SJSA1 (cell line): ENCODE measurements around the gene DUSP22. TPM values are rescaled to one million over a fixed set of nuclear protein-coding genes. Genes with fewer than 3 reads are reported as not detected.
"Not testable (repeated sequence)": the region's sequence is repeated elsewhere in the genome, so short reads cannot be mapped to it uniquely, and the experiment has no call there.

ENCODE experiments used
- DNase-seq, 2 experiments: peaks; one replicate each; pipeline ENCODE4 v3.0.0-alpha.2; 2015 to 2020; ENCODE audit warnings: low spot score in 2 of 2, low read depth in 1 of 2
- H3K27ac ChIP-seq: fragments of 250-450 bp; sonication (Bioruptor Pico); 2 replicates; pipeline ENCODE4 v1.5.1; 2020; ENCODE audit warnings: mild to moderate bottlenecking, moderate library complexity
- H3K27me3 ChIP-seq: fragments of 250-450 bp; sonication (Bioruptor Pico); replicated peaks from 2 replicates; pipeline ENCODE4 v1.5.1; 2020; ENCODE audit warnings: mild to moderate bottlenecking, moderate library complexity
- H3K36me3 ChIP-seq: fragments of 250-450 bp; sonication (Bioruptor Pico); 2 replicates; pipeline ENCODE4 v1.5.1; 2020; ENCODE audit warnings: mild to moderate bottlenecking
- H3K4me1 ChIP-seq: fragments of 250-450 bp; sonication (Bioruptor Pico); replicated peaks from 2 replicates; pipeline ENCODE4 v1.6.1; 2021; ENCODE audit warnings: mild to moderate bottlenecking
- H3K4me3 ChIP-seq: fragments of 250-450 bp; sonication (Bioruptor Pico); 2 replicates; pipeline ENCODE4 v1.5.1; 2020; ENCODE audit warnings: mild to moderate bottlenecking
- H3K9me3 ChIP-seq: fragments of 250-450 bp; sonication (Bioruptor Pico); replicated peaks from 2 replicates; pipeline ENCODE4 v1.5.1; 2020; ENCODE audit warnings: mild to moderate bottlenecking
- total RNA-seq: library from RNA; depleted of rRNA; stranded (reverse); fragments of >200 nt; shearing (Covaris generic); gene quantifications from 2 replicates; pipeline ENCODE4 v1.2.3, GENCODE V29; 2014; rRNA removed

Gene DUSP22, protein sequence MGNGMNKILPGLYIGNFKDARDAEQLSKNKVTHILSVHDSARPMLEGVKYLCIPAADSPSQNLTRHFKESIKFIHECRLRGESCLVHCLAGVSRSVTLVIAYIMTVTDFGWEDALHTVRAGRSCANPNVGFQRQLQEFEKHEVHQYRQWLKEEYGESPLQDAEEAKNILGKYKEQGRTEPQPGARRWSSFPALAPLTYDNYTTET
- total RNA-seq: 13.2 and 17.8 TPM in 2 replicates

- peak; percentile 82 to 89 for DNase-seq
- Histone ChIP-seq H3K4me3 (peak within 1 kb of the TSS; percentile 90), H3K9me3 (peaks cover 3% of the 10 kb centered on the region; the same call in 1 of the 2 replicates), H3K27me3 (no peaks in the 10 kb centered on the region; the same call in 1 of the 2 replicates), H3K36me3 (0 out of 2 replicates have a peak, but pooled peaks cover 2% of the 10 kb centered on the region), H3K27ac (peak within 1 kb of the TSS; percentile 70), H3K4me1 (peaks cover 13% of the 10 kb centered on the region)
Observed at GRCh38 chr6:291697-292505, at the start of gene DUSP22. TSS of gene DUSP22 (plus strand) at chr6:292487. CDS start at chr6:292540, 53 bp downstream.

DNA sequence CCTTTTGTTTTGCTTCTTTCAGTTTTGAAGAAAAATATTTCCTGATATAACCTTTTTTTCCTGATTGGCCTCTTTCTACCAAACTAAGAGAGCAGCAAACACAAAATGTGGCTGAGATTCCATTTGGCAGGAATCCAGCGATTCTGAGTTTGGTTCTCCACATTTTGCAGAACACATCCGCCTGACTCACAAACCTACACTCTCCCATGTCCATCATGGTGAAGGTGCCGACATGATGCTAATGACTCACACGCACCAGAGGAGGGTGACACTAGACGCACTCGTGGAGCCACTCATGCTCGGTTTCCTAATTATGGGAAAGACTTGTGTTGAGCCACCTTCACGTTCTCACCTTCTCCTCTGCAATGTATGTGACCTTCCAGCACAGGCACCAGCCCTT is 45.9 kb upstream of the DUSP22 start:
- H3K27ac ChIP-seq: no peak overlapping the region
- DNase-seq: no peak
- H3K4me1 ChIP-seq: no peaks in the 10 kb centered on the region
- no peak overlapping the region for H3K4me3 ChIP-seq
- no peaks in the 10 kb centered on the region for H3K9me3 ChIP-seq
- H3K36me3 ChIP-seq: no peaks in the 10 kb centered on the region
- peaks cover 8% of the 10 kb centered on the region for H3K27me3 ChIP-seq

DNA sequence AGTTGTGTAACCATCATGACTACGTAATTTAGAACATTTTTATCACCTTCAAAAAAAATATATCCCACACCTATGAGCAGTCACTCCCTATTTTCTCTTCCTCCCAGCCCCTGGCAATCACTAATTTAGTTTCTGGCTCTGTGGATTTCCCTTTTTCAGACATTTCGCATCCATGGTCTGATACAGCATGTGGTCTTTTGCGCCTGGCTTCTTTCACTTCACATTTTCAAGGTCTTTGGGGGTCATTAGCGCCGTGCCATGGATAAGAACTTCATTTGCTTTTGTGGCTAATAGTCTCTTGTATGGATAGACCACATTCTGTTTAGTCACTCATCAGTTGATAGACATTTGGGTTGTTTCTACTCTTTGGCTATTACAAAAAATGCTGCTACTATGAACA is 44.9 kb upstream of the DUSP22 start:
- Histone ChIP-seq H3K27me3 (peaks cover 8% of the 10 kb centered on the region), H3K9me3 (no peaks in the 10 kb centered on the region), H3K36me3 (no peaks in the 10 kb centered on the region), H3K4me1 (no peaks in the 10 kb centered on the region), H3K27ac (no peak overlapping the region), H3K4me3 (no peak overlapping the region)
- DNase-seq: no peak

GRCh38 chr6:248046-248445 is 44.2 kb upstream of the DUSP22 start:
- not testable (repeated sequence) for H3K36me3 ChIP-seq, H3K27me3 ChIP-seq, H3K9me3 ChIP-seq, H3K4me1 ChIP-seq, DNase-seq, H3K4me3 ChIP-seq, H3K27ac ChIP-seq

DNA sequence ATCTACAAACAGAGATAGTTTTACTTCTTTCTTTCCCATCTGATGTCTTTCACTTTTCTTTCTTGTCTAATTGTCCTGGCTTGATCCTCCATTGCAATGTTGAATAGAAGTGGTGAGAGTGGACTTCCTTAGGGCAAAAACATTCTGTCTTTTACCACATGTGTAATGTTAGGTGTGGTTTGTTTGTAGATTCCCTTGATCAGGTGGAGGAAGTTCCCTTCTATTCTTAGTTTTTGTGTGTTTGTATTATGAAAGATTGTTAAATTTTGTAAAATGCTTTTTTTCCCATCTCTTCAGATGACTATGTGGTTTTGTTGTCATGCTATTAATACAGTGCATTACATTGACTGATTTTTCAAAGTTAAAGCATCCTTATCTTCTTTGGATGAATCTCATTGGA is 41.6 kb upstream of the DUSP22 start:
- no peaks in the 10 kb centered on the region for H3K4me1 ChIP-seq
- no peak for DNase-seq
- peaks cover 16% of the 10 kb centered on the region for H3K27me3 ChIP-seq
- no peaks in the 10 kb centered on the region for H3K36me3 ChIP-seq
- H3K27ac ChIP-seq: no peak overlapping the region
- H3K4me3 ChIP-seq: no peak overlapping the region
- no peaks in the 10 kb centered on the region for H3K9me3 ChIP-seq

- no peak overlapping the region for H3K27ac ChIP-seq
- no peak for DNase-seq
- H3K9me3 ChIP-seq: no peaks in the 10 kb centered on the region
- H3K27me3 ChIP-seq: peaks cover 19% of the 10 kb centered on the region
- no peaks in the 10 kb centered on the region for H3K36me3 ChIP-seq
- H3K4me1 ChIP-seq: no peaks in the 10 kb centered on the region
- H3K4me3 ChIP-seq: no peak overlapping the region
Observed at GRCh38 chr6:251920-252319, 40.4 kb upstream of the DUSP22 start.

DNA sequence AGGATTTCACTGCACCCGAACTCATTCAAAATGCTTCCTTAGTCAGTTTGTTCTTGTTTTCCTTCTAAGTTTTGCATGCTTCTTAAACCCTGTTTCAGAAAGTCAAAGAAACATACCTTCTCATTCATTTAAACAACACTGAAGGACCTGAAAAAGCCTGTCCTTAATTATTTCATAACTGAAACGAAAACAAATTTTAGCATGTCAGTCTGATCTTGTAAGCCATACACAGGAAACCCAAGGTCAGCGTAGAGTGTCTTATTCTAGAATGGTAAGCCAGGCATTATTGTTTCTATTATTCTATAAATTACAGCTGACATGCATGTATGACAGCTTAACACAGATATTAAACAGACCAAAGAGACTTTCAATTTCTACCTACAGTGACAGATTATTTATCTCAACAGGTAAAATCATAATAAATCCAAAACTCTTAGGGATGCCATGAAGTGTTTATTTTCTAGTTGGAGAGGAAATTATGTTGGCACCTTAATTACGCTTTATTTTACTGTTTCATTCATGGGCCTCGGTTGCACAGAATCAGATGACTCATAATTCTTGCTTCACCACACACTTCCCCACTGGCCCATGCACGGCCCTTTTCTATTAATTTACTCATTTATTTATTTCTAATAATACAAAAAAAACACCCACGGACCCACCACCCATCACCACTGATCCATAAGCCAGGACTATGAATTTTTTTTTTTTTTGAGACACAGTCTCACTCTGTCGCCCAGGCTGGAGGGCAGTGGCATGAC is 39.3 kb upstream of the DUSP22 start:
- H3K9me3 ChIP-seq: no peaks in the 10 kb centered on the region
- H3K4me3 ChIP-seq: no peak overlapping the region
- no peak for DNase-seq
- H3K36me3 ChIP-seq: no peaks in the 10 kb centered on the region
- H3K27me3 ChIP-seq: peaks cover 20% of the 10 kb centered on the region
- no peaks in the 10 kb centered on the region for H3K4me1 ChIP-seq
- no peak overlapping the region for H3K27ac ChIP-seq

GRCh38 chr6:254016-254415 is 38.3 kb upstream of the DUSP22 start:
- H3K27me3 ChIP-seq: peaks cover 20% of the 10 kb centered on the region
- DNase-seq: no peak
- no peak overlapping the region for H3K27ac ChIP-seq
- H3K9me3 ChIP-seq: no peaks in the 10 kb centered on the region
- H3K36me3 ChIP-seq: no peaks in the 10 kb centered on the region
- H3K4me3 ChIP-seq: no peak overlapping the region
- no peaks in the 10 kb centered on the region for H3K4me1 ChIP-seq

GRCh38 chr6:255041-255750 is 37.1 kb upstream of the DUSP22 start:
- H3K27me3 ChIP-seq: peaks cover 20% of the 10 kb centered on the region
- no peak overlapping the region for H3K4me3 ChIP-seq
- DNase-seq: no peak
- no peaks in the 10 kb centered on the region for H3K36me3 ChIP-seq
- H3K9me3 ChIP-seq: no peaks in the 10 kb centered on the region
- H3K4me1 ChIP-seq: no peaks in the 10 kb centered on the region
- H3K27ac ChIP-seq: no peak overlapping the region

- Histone ChIP-seq H3K4me1 (no peaks in the 10 kb centered on the region), H3K27ac (no peak overlapping the region), H3K36me3 (no peaks in the 10 kb centered on the region), H3K27me3 (peaks cover 16% of the 10 kb centered on the region), H3K4me3 (no peak overlapping the region), H3K9me3 (no peaks in the 10 kb centered on the region)
- DNase-seq: no peak
Observed at GRCh38 chr6:255751-256083, 36.6 kb upstream of the DUSP22 start.

DNA sequence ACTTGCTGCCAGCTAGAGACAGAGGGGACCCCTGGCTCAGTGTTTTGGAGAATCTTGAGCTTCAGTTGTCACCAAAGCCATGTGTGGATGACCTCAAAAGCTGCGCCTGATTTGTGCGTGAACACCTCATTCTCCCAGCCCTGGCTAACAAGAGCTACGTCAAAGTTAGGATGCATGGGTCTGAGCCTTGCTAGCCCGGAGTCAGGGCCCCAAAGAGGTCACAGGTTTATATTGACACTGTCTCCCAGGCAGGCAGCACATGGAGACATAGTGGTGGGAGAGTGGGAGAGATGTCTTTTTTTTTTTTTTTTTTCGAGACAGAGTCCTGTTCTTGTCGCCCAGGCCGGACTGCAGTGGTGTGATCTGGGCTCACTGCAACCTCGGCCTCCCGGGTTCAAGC is 36.1 kb upstream of the DUSP22 start:
- no peaks in the 10 kb centered on the region for H3K36me3 ChIP-seq
- DNase-seq: no peak
- no peaks in the 10 kb centered on the region for H3K4me1 ChIP-seq
- peaks cover 12% of the 10 kb centered on the region for H3K27me3 ChIP-seq
- no peak overlapping the region for H3K27ac ChIP-seq
- H3K4me3 ChIP-seq: no peak overlapping the region
- H3K9me3 ChIP-seq: no peaks in the 10 kb centered on the region

GRCh38 chr6:257031-257725 is 35.1 kb upstream of the DUSP22 start:
- Histone ChIP-seq H3K27ac (no peak overlapping the region), H3K9me3 (no peaks in the 10 kb centered on the region), H3K27me3 (peaks cover 12% of the 10 kb centered on the region), H3K4me1 (no peaks in the 10 kb centered on the region), H3K36me3 (no peaks in the 10 kb centered on the region), H3K4me3 (no peak overlapping the region)
- no peak for DNase-seq

- Histone ChIP-seq H3K4me1 (no peaks in the 10 kb centered on the region), H3K9me3 (no peaks in the 10 kb centered on the region), H3K27ac (no peak overlapping the region), H3K4me3 (no peak overlapping the region), H3K36me3 (no peaks in the 10 kb centered on the region), H3K27me3 (peaks cover 12% of the 10 kb centered on the region)
- no peak for DNase-seq
Observed at GRCh38 chr6:257774-258173, 34.5 kb upstream of the DUSP22 start.
